ENCODE measurements around the gene AKAP4.

AKAP4 gene

DNA sequence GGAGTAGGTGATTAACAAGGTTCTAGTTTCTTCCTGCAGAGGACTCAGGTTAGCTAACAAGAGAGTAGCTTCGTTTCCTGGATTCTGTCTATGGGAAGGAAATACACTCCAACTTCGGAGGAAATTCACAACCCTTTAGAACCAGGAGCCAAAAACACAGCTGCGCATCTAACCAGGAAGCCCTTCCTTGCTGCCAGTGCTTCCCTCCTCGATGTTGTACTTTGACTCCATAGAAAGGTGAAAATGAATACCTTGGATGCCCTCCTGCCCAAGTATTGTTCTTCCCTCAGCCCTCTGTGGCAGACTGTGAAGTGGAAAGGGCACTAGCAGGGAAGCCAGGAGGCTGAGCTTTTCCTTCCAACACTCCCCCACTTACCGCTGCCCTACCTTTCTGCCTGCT, 35.1 kb downstream of the AKAP4 start:
- POLR2A ChIA-PET, result no interaction called here
- DNase-seq (ENCODE audit: extremely low spot score), result no peak
- TF ChIP-seq, protein P1, sequence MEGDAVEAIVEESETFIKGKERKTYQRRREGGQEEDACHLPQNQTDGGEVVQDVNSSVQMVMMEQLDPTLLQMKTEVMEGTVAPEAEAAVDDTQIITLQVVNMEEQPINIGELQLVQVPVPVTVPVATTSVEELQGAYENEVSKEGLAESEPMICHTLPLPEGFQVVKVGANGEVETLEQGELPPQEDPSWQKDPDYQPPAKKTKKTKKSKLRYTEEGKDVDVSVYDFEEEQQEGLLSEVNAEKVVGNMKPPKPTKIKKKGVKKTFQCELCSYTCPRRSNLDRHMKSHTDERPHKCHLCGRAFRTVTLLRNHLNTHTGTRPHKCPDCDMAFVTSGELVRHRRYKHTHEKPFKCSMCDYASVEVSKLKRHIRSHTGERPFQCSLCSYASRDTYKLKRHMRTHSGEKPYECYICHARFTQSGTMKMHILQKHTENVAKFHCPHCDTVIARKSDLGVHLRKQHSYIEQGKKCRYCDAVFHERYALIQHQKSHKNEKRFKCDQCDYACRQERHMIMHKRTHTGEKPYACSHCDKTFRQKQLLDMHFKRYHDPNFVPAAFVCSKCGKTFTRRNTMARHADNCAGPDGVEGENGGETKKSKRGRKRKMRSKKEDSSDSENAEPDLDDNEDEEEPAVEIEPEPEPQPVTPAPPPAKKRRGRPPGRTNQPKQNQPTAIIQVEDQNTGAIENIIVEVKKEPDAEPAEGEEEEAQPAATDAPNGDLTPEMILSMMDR (IDR thresholded peaks at IDR 0.05; ENCODE audit: control extremely low read depth, extremely low read depth, low read depth, missing control alignments), result no peak
- CTCF ChIA-PET, result no interaction called here

DNA sequence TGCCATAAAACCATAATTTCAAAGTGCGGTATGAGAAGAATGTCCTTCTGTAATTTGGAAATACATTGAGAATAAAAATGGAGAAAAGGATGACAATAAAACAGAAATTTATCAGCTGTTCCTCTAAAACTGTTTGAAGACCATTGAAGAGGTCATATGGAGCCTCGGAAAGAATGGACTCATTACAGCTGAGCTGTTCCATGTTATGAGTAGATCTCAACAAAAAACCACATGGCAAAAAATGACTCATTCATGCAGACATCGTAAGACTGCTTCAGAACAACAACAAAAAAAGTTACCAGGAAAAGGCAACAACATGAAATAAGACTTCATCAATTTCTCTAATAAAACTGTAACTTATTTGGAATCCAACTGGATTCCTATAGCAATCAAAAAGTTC, 39.7 kb downstream of the AKAP4 start:
- ChIA-PET CTCF (no interaction called here), POLR2A (no interaction called here)
- DNase-seq (ENCODE audit: extremely low spot score), result no peak
- TF ChIP-seq, protein P1 (IDR thresholded peaks at IDR 0.05; ENCODE audit: control extremely low read depth, extremely low read depth, low read depth, missing control alignments), result no peak

DNA sequence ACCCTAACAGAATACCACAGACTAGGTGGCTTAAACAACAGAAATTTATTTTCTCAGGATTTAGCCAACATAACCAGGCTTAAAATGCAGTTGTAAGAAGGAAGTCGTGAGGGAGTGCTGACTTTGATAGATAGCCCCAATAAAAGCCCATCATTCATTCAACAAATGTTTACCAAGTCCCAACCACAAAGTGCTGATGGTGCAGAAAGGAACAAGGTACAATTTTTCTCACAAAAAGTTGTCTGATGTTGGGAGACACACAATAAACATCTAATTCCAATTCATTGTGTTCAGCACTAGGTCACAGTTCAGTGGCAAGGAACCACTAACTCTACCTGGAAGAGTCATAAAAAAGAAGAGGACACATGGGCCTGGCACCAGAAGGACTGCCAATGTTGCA, 42.2 kb downstream of the AKAP4 start:
- TF ChIP-seq, protein P1 (IDR thresholded peaks at IDR 0.05; ENCODE audit: control extremely low read depth, extremely low read depth, low read depth, missing control alignments), result no peak

DNA sequence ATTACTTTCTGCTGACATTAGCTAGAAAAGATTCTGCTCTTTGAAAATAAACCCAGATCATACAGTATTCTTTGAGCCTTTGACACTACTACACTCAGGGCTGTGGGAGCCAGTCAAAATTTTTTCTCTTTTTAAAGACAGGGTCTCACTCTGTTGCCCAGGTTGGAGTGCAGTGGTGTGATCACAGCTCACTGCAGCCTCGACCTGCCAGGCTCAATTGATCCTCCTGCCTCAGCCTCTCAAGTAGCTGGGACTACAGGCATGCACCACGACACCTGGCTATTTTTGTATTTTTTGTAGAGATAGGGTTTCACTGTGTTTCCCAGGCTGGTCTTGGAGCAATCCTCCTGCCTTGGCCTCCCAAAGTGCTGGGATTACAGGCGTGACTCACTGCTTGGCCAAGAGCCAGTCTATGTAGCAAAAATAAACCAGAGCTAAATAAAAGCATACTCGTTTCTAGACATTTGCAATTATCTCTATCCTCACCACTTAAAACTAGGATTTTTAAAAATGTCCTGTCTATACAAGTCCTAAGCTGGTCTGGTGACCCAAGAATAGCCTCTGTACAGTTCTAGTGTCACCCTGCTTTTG, 43.2 kb downstream of the AKAP4 start:
- TF ChIP-seq, protein P1 (IDR thresholded peaks at IDR 0.05; ENCODE audit: control extremely low read depth, extremely low read depth, low read depth, missing control alignments), result no peak
- DNase-seq (ENCODE audit: extremely low spot score), result no peak
- ChIA-PET CTCF (no interaction called here), POLR2A (no interaction called here)

More for the DNA sequence above, 42.2 kb downstream of the AKAP4 start:
- POLR2A ChIA-PET, result no interaction called here
- no peak for DNase-seq (ENCODE audit: extremely low spot score)
- CTCF ChIA-PET, result no interaction called here

DNA sequence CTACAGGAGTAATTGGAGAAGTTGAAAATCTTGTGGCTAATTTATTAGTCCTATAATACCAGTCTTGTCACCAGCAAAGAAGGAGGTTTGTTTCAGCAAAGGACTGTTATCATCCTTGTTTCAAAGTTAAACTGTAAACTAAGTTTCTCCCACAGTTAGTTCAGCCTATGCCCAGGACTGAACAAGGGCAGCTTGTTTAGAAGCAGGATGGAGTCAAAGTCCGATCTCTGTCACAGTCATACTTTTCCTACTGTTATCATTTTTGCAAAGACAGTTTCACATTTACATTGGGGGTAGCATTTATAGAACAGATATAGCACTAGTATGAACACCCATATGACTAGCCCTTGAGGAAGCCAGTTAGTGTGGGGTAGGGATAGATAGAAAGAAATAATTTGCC, 46.4 kb downstream of the AKAP4 start:
- ChIA-PET POLR2A (no interaction called here), CTCF (no interaction called here)
- DNase-seq (ENCODE audit: extremely low spot score), result no peak
- TF ChIP-seq, protein P1 (IDR thresholded peaks at IDR 0.05; ENCODE audit: control extremely low read depth, extremely low read depth, low read depth, missing control alignments), result no peak

DNA sequence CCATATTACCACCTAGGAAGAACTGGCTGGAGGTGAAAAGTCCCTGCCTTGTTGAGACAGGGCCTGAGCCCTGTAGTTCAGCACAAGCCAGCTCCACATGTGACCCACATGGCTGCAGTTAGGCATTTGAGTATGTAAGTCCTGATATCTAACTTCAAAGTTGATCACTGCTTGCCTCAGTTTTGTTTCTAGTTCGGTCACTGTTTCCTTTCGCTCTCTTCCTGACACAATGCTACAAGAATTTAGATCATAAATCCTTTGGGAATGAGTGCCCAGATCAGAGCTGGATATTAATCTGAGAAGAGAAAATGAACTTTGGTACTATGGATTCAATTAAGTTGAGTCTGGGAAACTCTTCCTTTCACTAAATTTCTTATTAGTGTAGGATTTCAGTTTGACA, 48.4 kb downstream of the AKAP4 start:
- DNase-seq (ENCODE audit: extremely low spot score), result no peak
- ChIA-PET CTCF (no interaction called here), POLR2A (no interaction called here)
- TF ChIP-seq, protein P1 (IDR thresholded peaks at IDR 0.05; ENCODE audit: control extremely low read depth, extremely low read depth, low read depth, missing control alignments), result no peak

DNA sequence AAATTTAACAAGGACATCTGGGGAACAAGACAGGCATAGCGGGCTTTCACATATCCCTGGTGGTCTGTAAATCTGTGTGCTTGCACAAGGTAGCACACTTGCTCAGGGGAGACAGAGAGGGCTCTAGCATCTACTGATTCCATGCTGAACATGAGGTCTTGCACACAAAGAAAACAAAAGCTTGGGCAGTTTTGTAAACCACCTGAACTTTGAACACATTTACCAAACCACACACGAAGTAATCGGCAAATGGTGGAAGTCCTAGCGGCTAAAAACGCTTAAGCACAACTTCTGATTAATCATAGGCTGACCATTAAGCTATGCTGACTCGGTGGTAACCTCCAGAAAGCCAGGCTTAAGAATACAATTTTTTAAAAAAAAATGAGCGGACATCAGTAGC, 52.8 kb downstream of the AKAP4 start:
- TF ChIP-seq, protein P1 (IDR thresholded peaks at IDR 0.05; ENCODE audit: control extremely low read depth, extremely low read depth, low read depth, missing control alignments), result no peak
- no peak for DNase-seq (ENCODE audit: extremely low spot score)
- ChIA-PET POLR2A (no interaction called here), CTCF (no interaction called here)
